EL (cell line): Measurements from ENCODE around the gene LTA4H.
A peak's percentile ranks its signal among the peaks of the same experiment; 100 is the strongest.
"Not testable (repeated sequence)": the region's sequence is repeated elsewhere in the genome, so short reads cannot be mapped to it uniquely, and the experiment has no call there.

ENCODE experiments used
- DNase-seq: peaks from one replicate; pipeline ENCODE4 v3.0.0-alpha.2; 2016

LTA4H gene

DNA sequence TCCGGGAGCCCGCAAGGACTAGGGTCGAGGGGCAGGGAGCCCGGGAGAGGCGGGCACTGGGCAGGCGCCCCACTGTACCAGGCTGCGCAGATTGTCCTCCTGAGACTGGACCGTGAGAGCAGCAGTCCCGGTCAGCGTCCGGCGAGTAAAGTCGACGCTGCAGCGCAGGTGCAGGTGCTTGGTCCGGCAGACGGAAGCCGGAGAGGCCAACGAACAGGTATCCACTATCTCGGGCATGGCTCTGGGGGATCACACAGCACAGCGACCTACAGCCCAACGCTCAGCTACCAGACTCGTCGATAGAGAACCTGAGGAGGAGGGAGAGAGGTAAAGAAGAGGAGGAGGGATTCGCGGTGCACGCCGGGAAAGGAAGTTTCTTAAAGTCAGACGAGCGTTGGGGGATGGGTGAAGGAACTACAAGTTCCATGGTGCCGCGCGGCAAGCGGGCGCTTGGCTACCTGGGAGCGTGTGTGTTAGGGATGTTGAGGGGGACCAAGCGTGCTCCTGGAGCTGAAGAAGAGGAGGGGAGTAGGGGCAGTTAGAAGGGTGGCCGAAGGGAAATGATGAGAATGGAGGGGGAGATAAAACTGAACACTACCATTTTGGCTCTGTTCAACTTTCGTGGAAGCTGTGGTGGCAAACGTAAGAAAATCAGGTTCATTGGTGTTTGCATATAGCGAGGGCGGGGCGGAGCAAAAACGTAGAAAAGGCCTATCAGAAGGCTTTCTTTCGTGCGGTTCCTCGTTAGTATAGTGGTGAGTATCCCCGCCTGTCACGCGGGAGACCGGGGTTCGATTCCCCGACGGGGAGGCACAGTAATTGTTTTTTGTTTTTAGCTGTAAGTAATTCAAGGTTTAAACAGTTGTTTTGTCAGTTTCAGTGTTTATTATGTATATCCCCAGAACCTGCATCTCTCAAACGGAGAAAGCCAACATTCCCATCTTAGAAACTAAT is at the start of gene LTA4H:
TSS of gene LTA4H (minus strand) at position 305 of the 954 bp plus-strand sequence. CDS start at position 237, 68 bp downstream.
- peak; percentile 99 for DNase-seq

DNA sequence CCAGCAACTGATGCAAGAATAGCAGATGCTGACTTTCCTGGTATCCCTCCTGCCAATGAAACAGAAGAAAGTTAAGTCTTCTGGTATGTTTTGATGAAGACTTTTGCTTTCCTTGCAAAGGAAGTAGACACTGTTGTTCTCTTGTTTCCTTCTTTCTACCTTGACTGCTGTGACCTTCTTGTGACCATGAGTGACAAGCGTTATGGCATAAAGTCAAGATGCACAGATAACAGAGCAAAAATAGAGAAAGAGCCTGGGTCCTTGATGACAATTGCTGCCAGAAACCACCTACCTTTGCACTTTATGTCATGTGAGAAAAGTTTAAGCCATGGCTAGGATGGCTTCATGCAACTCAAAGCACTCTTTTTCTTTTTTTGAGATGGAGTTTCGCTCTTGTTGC is 49.2 kb upstream of the LTA4H start:
- DNase-seq = no peak

DNA sequence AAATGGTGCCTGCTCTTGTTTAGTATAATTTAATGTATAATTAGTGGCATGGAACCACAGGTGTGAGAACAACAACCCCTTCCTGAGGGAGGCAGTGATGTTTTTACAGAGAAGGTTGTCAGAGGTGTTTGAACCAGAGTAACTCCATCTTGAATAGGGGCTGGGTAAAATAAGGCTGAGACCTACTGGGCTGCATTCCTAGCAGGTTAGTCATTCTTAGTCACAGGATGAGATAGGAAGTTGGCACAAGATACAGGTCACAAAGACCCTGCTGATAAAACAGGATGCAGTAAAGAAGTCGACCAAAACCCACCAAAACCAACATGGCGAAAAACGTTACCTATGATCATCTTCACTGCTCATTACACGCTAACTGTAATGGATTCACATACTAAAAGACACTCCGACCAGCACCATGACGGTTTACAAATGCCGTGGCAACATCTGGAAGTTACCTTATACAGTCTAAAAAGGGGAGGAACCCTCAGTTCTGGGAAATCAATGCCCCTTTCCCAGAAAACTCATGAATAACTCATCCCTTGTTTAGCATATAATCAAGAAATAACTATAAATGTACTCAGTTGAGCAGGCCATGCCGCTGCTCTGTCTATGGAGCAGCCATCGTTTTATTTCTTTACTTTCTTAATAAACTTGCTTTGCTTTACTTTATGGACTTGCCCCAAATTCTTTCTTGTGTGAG is 47.8 kb upstream of the LTA4H start:
- DNase-seq = peak; percentile 36

DNA sequence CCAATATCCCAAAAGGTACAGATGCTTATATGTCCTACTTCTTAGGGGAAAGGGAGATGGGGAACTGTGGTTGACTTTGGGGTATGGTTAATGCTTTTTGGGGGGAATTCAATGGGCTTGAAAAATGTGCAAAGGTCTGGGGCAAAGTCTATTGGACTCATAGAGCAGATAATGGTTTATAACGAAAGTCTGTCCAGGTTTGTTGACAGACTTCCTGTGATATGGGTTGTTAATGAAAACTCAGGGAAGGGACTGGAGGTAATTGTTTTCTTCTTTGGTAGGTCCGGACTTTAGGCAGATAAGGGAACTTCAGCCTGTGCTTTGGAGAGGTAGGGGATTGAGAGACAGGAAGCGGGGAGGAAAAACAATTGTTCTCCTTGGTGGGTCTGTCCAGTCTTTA is 46.2 kb upstream of the LTA4H start:
- no peak for DNase-seq

DNA sequence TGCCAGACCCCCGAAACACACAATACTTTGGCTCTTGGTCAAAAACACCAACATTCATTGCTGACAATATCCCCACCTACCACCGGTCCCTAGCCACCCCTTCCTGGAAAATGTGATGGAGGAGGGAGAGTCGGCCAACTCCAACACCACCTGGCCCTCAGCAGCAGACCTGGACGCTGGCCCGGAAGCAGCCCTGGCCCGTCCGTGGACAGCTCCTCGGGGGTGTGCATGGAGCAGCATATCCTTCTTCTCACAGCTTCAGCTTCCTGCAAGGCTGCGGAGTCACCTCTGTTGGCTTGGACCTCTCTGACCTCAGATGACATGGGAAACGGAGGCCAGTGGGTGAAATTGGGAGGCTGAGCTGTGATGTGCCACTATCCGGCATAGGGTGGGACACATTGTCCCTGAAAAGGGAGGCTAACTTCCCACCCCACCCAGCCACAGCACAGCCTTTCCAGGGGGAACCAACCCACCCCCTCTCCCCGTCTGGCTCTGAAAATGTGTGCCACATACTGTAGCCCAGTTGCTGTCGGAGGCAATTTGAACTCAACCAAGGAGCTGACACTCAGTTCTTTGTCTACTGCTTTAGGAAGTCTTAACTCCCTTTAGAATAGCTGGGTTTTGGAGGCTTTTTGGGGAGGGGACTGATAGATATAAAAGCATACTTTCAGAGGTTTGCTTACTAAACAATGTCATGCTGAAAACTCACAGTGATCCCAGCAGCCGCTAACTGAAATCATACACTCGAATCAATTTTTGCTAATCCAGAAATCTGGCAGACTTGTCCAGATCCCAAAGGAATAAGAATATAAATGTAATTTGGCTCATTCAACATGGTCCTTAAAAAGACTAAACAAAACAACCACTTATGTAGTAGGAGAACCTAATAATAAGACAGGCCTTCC is 43.1 kb upstream of the LTA4H start:
- no peak for DNase-seq

DNA sequence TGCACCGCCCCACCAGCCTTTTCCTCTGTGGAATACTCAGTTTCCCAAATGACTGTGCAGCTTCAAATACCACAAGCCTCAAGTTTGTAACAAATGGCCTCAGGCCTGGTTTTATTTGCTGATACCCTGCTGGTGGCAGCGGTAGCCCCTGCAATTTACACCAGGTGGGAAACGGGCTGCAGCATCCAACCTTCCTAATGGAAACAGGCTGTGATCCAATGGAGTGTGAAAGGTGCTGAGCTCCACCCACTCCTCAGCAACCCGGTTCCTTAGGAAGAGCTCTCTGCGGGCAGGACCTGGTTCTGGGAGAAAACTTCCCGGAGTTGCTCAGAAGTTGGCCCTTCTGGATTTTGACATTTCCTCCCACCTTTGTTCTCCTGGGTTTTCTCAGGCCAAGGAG is 41.7 kb upstream of the LTA4H start:
- DNase-seq = no peak

DNA sequence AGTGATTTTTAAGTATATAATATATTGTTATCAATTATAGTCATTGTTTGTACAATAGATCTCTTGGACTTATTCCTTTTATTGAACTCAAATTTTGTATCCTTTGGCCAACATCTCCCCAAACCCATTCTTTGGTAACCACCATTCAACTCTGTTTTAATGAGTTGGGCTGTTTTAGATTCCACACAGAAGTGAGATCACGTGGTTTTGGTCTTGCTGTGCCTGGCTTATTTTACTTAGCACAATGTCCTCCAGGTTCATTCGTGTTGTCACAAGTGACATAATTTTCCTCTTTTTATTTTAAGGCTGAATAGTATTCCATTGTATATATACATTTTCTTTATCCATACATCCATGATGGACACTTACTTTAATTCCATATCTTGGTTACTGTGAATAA is 40.2 kb upstream of the LTA4H start:
- DNase-seq = no peak

DNA sequence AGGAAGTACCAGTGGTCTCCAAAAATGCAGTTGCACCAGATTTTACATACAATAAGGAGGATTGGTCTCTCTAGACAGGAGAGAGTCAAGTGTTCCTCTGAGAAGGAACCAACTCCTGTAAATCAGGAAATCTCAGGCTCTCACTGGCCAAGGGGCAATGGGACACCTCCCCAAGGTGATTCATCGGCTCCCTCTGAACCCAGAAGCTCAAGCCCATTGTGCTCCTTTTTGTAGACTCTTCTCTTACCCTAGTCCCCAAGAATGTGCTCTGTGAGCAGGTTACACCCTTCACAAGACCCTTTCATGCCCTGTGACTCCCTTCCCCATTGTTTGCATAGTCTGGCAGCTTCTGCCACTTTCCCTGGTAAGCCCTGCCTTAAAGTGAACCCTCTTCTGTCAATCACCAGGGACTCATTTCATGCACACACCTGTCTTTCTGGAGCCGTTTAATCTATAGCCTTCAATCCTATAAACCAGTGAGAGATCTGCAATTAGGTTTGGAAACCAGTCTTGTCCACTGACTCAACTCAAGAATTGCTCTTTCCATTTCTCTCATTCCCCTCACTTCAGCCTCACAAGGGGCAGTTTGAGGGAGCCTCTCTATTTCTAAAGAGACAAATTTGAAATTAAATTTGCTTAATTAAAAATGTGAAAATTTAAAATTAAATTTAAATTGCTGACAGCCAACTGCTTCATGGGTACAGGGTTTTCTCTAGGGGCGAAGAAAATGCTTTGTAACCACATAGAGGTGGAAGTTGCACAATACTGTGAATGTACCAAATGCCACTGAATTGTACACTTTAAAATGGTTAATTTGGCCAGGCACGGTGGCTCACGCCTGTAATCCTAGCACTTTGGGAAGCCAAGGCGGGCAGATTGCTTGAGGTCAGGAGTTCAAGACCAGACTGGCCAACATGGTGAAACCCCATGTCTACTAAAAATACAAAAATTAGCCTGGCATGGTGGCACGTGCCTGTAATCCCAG is 38.3 kb upstream of the LTA4H start:
- DNase-seq = no peak

DNA sequence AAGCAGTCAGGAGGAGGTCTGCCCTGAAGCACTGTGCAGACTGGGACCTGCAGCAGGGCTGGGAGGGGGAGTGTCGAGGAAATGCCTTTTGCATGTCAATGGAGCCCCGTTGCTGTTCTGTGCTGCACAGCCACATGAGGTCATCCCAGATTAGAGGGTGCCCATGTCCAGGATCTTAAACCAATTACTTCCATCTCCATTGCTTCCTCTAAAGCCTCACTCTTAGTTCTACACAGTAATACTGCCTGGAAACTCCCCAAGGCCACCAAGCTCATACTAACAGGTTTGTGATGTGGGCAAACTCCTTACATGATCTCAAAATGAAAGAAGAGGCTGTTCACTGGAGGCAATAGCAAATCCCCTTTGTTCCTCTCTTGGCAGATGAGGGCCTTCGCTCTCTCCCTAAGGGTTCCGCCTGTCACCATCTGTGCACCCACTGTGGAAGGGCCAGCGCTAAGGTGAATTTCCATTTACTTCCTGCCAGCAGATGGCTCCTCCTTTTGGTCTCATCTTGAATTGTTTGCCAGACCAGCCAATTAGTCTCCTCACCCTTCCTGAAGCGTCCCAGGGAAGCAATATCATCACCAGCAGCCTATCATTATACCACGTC is 35.4 kb upstream of the LTA4H start:
- peak; percentile 44 for DNase-seq

DNA sequence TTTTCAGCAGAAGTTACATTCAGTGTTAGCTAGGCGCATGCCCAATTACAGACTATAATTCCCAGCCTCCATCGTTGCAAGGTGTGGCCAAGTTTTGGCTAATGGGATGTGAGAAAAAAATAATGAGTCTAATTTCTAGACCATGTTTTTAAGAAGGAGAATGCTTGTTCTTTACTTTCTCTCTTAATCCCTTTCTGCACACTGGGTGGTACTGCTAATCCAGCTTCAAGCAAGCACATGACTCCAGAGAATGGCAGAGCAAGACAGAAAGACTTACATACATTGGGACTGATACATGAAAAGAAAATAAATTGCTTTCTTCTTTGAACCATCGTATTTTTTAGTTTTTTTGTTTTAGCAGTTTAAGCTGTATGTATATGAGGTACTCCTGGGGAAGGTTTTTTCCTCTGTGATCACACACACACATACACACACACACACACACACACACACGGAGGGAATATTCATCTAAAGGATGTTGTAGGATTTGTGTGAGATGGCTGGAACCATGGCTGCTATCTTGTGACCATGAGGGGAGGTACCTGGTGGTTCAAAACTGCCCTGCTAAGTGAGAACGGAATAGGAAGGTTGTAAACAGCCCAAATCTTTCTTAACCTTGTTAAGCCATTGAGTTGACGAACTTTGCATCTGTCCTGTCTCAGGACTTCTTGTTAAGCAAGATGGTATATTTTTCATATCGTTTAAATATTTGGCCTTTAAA is 34.3 kb upstream of the LTA4H start:
- no peak for DNase-seq

DNA sequence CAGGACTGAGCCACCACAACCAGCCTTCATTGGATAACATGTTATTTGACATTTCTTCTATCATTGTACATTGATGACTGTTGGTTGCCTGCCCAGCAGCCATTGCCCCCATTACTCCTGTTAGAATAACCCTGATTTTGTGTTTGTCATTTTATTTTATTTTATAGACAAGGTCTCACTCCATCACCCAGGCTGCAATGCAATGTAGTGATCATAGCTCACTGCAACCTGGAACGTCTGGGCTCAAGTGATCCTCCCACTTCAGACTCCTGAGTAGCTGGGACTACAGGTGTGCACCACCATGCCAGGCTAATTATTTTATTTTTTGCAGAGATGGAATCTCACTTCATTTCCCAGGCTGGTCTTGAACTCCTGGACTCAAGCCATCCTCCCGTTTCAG is 33.2 kb upstream of the LTA4H start:
- DNase-seq = no peak

DNA sequence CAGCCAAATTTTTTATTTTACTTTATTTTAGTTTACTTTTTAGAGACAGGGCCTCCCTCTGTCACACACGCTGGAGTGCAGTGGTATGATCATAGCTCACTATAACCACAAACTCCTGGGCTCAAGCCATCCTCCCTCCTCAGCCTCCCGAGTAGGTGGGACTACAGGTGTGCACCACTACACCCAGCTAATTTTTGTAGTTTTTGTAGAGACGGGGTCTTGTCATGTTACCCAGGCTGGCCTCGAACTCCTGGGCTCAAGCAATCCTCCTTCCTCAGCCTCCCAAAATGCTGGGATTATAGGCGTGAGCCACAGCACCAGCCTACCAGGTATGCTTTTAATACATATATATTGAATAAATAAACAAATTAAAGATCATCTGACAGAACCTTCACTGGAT is 32.7 kb upstream of the LTA4H start:
- no peak for DNase-seq

DNA sequence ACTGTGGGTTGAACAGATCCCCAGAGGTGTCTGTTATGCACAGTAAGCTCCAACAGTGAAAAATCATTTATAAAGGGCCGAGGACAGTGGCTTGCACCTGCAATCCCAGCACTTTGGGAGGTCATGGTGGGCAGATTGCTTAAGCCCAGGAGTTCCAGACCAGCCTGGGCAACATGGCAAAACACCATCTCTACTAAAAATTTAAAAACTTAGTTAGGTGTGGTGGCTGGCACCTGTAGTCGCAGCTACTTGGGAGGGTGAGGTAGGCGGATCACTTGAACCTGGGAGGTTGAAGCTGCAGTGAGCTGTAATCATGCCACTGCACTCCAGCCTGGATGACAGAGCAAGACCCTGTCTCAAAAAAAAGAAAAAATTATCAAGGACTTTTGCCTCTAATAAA is 30.4 kb upstream of the LTA4H start:
- DNase-seq = not testable (repeated sequence)

DNA sequence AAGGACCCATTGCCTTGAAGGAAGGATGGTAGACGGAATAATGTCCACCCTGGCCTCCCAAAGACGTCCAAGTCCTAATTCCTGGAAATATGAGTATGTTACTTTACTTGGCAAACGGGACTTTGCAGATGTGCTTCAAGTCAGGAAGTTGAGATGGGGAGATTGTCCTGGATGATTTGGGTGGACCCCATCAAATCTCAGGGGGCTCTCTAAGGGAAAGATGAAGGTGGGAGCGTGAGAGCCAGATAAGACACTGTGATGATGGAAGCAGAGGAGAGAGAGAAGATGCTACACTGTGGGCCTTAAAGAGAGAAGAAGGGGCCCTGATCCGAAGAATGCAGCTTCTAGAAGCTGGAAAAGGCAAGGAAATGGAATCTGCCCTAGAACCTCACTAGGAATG is 29.6 kb upstream of the LTA4H start:
- no peak for DNase-seq

DNA sequence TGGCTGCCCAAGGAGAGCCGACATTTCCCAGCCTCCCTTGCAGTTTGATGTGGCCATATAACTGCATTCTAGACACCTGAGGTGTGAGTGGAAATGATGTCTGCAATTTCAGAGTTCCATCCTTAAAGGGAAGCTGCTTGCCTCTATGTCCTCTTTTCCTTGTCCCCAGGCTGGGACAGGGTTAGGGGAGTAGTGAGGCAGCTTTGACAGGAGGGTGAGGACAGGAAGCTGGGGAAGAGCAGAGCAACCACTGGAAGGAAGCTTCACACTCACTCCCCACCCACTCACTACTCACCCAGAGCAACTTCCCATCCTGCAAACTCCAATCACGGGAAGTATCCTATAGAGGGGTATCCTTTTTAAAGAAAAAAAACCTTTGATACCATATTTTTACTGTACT is 28.9 kb upstream of the LTA4H start:
- no peak for DNase-seq

DNA sequence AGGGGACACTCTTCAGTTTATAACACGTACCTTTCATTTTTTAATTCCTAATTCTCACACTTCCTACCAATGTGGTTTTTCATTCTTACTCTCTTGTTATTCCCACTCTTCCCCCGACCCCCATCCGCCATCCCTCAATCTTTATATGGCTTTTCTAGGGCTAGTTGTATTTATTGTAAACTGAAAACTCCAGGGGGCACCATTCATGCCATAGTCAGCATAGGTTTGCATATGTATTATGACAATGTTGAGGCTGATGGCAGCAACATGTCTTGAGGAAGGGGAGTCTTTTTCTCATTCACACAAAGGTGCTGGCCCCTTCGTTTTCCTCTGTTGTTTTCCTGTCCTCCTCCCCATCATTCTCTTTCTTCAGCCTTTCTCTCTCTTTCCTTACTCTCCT is 27.7 kb upstream of the LTA4H start:
- peak; percentile 16 for DNase-seq

DNA sequence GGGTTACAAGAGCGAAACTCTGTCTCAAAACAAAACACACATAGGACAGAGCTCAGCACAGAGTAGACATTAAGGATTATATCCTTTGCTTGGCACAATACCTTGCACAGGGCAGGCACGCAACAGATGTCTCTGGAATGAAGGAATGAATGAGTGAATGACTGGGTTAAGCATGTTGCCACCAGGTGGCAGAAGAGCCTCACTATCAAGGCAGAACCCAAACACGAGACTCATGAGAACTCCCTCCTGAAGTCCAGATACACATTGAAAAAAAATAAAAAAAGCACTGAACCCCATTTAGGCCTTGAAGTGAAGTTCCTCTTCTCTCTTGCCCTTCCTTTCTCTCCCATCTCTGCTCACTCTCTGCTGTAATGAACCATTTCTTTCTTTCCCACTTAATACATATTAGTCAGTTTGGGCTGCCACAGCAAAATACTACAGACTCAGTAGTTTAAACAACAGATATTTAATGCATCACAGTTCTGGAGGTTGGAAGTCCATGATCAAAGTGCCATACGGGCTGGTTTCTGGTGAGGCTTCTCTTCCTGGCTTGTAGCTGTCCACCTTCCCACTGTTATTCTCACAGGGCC is 26.6 kb upstream of the LTA4H start:
- peak; percentile 80 for DNase-seq

DNA sequence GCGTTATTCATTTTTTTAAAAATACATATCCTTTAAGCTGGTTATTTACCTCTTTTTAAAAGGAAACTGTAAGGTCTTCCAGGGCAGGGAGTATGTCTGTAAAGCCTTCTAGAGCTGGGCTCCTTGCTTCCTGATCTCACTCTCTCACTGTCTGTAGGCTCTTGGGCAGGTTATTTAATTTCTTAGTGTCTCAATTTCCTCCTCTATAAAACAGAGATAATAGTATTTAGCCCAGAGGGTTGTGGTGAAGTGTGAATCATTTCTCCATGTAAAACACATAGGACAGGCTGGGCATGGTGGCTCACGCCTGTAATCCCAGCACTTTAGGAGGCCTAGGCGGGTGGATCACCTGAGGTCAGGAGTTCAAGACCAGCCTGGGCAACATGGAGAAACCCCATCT is 25.9 kb upstream of the LTA4H start:
- no peak for DNase-seq

DNA sequence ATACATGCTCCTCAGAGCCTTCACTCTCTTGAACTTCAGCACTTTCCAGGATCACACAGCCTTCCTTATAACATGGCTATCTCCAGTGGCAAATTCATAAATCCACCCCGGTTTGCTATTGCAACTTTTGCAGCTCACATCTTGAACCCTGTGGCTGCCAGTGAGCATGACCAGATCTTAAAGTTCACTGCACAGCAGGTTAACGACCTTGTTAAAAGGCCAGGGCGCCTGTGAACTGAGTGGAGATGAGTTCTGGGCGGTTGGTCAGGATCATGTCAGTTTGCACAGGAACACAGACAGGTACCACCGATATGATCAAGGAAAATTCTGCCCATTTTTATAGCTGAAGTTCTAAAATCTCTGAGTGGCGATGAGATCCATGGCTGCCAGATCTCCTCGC is 24.7 kb upstream of the LTA4H start:
- DNase-seq = no peak

DNA sequence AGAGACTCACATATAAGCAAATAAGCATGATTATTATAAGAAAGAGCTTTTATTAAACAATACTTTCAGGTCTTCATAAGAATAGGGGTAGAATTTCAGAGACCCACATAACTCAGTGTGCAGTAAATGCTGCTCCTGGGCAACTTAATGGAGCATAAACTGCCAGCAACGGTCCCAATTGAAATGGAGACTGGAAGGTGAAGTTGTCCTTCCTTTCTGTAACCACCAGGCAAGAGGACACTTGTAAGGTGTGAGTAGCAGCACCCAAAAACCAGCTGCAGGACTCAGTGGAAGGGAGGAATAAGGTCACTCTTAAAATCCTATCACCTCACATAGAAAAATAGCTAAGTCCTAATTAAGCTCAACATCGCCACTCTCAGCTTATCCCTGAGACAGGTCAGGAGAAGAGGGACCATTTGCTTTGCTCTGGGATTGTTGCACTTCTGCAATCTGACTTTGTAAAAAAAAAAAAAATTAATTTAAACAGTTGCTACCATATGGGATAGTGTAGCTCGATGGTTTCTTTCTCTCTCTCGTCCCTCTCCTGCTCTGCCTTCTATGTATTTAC is 22.7 kb upstream of the LTA4H start:
- no peak for DNase-seq
